ENCODE data around the gene SUPT4H1.
A peak's percentile ranks its signal among the peaks of the same experiment; 100 is the strongest.

Gene SUPT4H1

DNA sequence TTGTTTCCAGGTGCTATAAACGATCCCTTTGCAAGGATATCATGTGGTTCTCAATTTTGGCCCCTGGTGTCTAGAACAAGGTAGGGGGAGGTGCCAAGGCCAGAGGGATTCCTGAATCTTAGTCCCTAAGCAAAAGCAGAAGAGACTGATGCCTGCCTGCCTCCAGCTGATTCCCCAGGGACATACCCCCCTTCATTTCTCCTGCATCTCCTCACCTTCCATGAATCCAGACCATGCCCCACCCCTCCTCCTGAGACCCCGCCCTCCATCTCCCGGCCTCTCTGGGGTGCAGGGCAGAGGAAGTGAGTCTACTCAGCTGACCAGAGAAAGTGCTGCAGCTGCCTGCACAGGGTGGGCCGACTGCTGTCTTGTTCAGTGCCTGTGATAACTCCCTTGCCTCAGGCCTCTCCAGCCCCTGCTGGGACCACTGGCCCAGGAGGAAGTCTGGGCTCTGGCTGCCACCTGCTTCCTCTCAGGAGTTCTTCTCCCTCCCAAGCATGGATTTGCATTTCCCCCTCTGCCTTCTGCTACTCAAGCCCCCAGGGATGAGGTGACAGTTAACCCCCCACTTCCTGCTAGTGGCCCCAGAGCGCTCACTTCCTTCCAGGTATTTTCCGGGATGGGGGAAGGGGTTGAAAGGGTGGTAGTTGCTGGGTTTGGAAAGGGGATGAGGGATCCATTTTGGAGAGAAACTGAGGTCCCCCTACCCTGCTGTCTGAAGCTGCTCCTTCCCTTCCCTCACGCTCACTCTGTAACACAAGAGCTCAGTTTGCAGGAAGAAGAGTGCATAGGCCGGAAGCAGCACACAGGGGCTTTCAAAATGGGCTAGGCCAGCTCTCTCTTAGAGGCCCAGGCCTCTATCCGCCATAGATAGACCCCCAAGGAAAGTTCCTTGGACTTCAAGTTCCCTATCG, 12.9 kb downstream of the SUPT4H1 start:
- DNase-seq: peak in 4 of 6 experiments; percentile 18 to 56 (median 31)

DNA sequence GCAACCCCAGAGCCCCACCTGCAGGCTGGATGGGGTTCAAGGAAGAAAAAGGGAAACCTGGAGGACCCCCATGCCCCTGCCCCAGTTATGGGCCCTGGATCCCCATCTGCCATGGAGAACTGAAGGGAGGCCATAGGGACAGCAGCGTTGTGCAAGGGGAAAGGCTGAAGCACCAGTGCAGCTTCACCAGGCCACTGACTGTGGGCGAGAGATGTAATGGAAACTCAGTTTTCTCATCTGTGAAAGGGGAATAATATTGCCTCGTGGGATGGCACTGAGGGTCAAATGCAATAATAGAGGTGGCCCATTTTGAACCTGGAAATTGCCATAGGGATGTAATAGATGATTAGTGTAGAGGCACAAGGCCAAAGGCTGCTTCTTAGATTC, 13.6 kb downstream of the SUPT4H1 start:
- DNase-seq: no peak

DNA sequence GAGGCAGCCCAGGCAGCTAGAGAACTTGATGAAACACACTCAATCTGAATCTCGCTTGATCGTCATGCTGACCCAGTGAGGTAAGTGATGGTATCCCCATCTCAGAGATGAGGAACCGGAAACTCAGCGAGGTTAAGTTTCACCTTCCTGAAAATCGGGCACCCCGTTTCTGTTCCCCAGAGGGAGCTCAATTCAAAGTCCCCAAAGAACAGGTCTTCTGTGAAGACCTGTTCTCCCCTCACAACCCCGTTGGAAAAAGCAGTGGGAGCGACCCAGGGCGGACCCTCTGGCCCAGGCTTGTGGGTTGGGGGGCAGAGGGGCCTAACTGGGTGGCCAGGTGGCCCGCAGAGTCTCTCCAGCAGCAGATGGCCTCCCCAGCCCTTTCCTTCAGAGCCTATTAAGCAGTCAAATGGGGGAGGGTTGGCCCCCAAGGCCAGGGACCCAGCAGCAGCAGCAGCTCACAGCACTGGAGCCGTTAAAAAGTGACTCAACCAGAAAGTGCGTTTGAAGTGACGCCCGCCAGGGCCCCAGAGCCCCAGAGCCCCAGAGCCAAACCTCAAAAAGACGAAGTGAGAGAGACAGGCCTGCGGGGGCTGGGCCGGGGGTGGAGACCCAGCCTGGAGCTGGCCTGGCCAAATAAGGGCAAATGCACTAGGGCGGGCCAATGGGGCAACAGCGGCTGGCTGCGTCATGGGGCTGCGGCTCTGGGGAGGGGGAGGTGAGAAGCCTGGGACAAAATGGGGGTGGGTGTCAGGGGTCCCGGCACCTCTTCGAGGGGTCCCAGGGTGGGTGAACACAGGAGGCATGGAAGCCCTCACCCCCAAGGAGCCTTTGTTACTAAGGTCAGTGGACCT, 14.2 kb downstream of the SUPT4H1 start:
- DNase-seq: peak; percentile 75 to 84 (median 80)

DNA sequence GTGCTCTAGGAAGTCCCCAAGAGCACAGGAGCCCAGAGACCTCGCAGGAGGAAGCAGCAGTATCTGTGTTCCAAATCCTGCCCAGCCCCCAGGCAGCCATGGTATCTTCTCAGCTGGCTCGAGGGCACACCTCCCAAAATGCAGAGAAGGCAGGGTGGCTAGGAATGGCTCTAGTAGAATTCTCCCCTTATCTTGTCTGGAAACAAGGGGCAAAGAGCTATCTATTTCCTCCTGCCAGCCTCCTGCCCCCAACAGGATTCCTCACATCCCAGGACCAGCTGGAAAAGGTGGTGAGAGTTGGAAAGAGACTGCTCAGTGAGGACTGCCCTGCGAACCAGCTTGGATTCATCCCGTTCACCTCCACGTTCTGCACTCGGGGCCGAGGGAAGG, 14.8 kb downstream of the SUPT4H1 start:
- DNase-seq: peak; percentile 18 to 47 (median 42)

DNA sequence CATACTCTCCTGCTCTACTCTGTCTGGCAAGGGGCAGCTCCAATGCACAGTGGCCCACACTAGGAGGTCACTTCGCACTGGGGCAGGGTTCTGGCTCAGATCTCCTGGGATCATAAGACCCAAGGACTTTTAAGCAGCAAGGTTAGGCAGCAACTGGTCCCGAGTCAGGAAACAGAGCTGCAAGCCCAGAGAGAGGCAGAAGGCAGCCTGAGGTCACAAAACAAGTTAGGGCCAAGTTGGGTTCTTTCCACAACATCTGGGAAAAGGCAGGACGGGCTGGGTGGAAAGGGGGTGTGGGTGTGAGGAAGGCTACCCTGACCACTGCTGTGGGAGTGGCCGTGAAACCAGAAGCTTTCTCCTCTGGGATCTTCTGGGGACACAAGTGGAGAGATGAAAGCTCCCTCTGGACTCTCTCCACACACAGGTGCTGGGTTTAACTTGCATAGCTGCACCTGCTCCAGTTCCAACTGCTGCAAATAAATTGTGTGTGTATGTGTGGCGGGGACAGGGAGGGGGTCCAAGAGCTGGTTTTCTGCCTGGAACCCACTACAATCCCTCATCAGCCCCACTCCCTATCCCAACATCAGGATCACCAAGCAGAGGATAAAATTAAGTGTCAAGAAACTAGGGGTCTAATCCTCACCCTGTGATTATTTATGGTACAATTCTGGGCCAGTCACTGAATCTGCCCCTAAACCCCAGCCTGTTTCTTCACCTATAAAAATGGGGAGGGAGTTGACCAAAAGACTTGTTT, 15.4 kb downstream of the SUPT4H1 start:
- peak in 2 of 6 experiments; percentile 8 to 44 for DNase-seq

DNA sequence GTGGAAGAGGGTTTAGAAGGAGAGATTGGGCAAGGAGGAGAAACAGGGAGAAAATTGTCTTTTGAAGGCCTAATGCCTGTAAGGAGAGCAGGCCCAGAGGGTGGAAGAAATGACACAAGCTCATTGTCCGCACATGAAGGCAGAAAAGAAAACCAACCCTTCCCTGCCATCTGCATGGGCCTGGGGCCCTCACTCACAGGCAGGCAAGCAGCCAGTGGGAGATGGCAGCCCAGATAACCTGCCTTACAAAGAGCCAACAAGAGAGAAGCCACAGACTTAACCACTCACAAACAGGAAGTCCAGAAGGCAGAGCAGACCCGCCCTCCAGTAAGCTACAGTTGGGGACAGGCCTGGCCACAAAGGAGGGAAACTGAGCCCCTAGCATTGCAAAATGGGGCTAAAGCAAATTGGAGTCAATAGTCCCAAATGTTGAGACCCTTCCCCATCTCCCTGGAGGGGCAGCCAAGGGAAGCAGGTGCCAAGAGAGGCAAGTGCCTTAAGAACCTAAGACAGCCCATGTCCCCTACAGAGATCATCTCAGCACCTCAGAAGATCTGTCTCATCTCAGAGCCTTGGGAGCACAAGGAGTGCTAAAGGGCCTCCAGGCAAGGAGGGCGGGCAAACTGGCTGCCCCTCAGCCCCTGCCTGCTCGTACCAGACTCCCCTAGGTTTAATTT, 16.1 kb downstream of the SUPT4H1 start:
- peak; percentile 41 to 81 (median 68) for DNase-seq

DNA sequence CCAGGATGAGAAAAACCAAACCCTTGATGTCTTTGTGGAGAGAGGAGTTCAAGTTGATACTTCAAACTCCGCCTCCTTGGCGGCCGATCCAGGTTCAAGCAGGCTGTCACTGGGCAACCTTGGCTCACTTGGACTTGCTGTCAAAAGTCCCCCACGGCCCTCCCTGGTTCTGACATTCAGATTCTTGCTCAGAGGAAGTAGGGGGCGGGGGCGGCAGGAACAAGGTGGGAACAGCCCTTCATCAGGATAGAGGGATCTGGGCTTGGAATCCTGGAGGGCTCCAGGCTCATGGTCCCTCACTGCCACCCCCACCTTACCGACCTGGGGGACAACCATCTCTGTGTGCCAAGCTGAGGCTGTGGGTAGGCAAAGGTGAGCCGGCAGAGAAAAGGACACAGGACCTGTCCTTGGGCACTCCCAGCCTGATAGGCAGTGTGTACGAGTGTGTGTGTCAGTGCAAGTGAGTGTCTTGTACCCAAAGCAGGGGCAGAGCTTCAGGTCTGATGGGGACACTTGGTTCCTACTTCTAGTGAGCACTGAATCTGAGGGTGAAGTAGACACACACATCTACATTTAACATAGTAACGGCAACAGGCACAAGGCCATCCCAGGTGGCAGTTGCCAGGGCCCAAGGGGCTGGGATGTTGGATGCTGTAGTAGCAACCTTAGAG, 16.8 kb downstream of the SUPT4H1 start:
- peak in 2 of 6 experiments; percentile 19 to 38 for DNase-seq

DNA sequence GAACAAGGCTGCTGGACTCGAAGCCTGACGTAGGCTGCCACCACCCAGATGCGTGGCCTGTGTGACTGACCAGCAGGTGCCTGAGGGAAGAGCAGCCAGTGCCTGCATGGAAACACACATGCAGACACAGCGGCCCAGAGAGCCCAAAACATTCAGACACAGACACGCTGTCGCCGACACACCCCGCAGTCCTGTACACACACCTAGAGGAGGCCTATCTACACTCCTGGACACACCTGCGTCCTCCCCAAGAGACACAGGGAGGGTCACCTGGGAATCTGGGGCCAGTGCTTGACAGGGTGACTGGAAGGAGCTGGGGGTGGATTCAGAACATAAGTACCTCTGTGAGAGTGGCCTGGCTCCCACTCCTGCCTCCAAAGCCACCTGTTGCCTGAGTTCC, 17.3 kb downstream of the SUPT4H1 start:
- DNase-seq: no peak

DNA sequence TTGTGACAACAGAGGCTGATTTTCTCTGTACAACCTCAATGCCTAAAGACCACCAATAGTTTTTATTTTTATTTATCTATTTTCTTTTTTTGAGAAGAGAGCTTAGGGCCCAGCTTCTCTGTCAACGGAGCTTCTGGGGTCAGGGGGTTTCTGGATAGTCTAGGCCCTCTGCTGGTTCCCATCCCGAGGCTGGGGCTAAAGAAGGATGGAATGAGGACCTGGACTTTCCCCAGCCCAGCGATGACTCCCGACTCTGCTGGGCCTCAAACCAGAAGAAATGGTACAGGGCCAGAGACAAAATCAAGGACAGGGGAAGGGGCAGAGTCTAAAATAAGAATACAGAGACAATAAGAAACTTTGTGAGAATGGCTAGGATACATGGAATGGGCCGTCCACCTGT, 17.7 kb downstream of the SUPT4H1 start:
- no peak for DNase-seq

DNA sequence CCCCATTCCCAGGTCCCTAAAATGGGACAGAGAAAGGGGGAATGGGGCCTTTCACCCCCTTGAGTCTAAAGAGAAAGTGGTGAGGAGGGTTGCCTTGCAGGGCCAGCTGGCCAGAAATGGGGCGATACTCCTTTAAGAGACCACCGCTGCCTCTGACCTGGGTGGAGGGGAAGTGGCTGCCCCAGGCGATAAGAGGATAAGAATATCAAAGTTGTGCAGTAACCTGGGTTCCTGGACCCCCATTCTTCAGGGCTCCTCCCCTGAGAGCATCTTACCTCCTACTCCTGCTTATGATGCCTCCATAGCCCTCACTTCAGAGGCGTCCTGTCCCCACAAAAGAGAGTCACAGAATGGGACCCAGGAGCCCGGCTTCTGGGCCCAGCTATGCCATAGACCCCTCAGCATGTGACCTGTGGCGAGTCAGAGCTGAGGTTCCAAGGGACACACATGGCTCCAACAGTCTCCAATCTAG, 18.2 kb downstream of the SUPT4H1 start:
- no peak for DNase-seq

DNA sequence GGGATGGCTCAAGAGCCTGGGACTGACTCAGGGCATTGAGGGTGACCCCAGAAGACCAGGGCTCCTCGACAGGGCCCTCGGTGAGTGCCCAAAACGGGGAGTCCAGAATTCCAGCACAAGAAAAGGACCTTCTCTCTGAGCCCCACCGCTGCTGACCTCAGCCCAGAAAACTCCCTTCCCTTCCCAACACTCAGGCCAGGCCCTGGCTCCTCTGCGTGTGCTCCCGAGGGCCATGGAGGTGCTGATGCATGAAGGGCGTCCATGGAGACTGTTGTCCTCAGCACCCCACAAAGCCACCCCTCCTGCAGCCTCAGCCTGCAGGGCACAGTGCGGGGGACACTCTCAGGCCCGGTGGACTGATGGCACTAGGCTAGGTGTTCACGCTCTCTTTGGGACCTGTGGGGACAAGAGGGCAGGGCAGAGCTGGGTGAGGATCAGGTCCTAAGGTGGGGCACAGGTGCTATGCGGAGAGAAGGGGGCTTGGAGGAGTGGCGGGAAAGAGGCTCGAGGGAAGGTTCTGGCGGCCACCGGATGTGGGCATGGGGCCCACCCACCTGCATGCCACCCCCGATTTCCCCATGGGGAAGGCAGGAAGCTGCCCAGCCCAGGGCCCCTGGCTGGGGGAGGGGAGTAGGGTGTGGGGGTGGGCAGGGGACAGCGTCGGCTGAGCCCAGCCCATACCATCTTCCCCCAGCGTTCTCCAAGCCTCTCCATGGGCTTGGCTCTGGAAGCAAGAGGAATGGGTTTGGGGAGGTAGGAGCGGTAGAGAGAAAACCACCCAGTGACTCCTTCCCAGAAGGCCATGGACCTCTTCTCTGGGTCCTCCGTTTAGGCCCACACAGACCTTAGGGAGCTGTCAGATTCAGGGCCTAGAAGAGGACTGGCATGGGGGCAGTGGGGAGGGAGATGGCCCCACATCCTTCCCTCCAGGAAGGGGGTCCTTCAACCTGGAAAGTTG, 18.9 kb downstream of the SUPT4H1 start:
- DNase-seq: peak in 3 of 6 experiments; percentile 19 to 42 (median 41)

DNA sequence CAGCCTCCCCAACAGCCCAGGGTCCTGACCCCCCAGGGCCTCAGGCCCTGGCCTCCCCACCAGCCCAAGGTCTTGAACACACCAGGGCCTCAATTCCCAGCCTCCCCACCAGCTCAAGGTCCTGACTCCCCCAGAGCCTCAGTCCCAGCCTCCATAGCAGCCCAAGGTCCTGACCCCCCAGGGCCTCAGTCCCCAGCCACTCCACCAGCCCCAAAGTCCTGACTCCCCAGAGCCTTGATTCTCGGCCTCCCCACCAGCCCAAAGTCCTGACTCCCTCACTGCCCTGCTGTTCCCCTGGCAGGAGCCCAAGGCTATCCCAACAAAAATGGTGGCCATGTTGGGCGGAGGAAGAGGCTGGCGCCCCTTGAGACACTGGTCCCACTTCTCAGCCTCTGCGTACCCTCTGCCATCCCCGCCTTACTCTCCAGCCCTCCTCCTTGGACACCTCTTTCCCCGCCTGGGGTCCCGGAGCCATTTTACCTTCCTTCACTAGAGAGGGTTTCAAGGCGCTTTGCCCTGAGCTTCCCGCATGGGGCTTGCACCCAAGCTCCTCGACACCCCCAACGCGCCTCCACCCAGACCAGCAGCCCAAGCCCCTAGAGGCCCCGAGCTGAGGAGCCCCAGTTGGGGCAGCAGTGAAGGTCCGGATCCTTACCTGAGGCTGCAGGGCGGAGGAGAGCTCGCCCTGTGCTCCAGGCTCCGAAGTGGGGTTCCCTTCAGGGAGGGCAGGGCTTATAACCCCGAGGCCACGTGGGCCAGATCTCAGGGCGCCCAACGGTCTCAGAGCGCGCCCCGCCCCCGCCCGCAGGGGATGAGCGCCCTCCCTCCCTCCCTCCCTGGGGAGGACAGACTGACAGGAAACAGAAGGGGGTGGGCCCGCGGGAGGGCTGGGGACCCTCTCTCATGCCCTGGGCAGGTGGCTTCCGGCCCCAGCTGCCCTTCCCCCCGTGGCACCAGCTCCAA, 19.9 kb downstream of the SUPT4H1 start:
- DNase-seq: peak; percentile 70 to 84 (median 77)

DNA sequence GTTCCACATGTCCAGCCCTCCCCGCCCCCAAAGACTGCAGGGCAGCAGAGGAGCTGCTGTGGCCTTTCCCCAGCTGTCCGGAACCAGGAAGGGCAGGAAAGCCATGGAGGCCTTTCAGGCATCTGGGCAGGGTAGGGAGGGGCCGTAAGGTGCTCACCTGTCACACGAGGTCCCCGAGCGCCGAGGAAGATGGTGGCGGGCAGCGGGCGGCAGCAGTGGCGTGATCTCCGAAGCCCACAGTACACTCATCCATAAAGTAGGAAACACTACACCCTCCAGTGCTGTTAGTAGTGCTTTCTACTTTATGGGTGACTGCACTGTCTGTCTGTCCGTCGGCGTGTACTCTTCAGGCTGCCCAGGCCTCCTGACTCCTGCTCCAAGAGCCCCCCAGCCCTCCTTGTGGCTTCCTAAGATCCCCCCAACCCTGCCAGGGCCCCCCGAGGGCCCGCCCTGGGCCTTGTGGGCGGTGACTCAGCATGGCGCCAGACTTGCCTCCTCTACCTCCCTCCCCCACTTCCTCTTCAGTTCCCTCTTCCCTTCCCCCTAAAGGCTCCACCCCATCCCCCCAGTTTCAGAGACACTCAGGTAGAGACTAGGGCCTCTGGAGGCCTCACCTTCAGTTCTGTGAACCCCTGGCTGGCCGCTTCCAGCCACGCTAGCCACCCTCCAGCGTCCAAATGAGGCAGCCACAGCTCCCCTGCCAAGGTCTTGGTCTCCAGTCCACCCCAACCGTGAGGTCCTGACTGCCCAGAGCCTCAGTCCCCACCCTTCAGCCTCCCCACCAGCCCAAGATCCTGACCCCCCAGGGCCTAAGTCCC, 20.8 kb downstream of the SUPT4H1 start:
- DNase-seq: peak; percentile 47 to 61 (median 50)

DNA sequence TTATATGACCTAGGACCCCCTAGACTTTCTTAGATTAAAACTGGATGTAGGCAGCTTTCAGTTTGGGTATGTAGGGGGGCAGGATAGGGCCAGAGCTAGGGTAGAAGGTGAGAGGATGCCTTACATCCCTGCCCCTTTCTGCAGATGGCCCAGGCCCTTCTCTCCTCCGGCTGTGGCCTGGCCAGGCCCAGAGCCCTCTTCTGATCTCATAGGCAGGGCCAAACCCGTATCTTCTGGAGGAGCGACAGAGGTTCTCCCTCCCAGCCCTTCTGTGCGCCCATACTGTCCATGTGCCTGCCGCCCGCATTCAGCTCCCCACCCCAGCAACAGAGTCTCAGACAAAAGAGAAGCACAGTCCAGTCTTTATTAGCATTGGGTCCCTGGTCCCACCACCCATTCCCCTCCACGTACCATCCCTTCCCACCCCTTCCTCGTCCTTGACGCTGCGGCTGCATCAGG, 21.4 kb downstream of the SUPT4H1 start:
- DNase-seq: peak in 2 of 6 experiments; percentile 26 to 42

DNA sequence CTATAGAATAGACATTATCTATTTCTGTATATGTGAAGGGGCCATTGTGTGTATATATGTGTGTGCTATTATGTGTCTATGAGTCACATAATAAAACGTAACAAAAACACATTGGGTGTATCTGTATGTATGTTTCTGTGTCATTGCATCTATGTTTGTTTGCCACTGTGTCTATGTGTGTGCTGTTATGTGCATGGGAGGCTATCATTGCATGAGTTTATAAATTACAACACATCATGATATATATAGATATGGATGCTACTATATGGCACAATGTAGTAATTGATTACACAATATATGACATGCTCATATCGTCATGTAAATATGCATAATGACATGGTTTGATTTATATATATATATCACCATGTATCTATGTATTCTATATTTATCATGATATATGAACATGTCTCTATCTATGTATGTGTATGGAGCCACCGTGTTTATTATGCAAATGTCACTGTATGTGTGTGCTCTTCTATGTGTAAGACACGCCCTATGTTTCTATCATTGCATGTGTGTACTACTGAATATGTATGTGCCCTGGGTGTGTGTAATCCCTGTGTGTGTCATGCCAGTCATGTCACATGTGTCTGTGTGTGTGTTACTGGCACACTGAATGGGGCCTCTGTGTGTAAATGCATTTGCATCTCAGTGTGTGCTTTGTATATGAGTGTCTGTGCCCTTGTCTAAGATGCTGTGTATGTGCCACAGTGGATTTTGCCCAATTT, 22.0 kb downstream of the SUPT4H1 start:
- peak in 4 of 6 experiments; percentile 14 to 43 (median 40) for DNase-seq

DNA sequence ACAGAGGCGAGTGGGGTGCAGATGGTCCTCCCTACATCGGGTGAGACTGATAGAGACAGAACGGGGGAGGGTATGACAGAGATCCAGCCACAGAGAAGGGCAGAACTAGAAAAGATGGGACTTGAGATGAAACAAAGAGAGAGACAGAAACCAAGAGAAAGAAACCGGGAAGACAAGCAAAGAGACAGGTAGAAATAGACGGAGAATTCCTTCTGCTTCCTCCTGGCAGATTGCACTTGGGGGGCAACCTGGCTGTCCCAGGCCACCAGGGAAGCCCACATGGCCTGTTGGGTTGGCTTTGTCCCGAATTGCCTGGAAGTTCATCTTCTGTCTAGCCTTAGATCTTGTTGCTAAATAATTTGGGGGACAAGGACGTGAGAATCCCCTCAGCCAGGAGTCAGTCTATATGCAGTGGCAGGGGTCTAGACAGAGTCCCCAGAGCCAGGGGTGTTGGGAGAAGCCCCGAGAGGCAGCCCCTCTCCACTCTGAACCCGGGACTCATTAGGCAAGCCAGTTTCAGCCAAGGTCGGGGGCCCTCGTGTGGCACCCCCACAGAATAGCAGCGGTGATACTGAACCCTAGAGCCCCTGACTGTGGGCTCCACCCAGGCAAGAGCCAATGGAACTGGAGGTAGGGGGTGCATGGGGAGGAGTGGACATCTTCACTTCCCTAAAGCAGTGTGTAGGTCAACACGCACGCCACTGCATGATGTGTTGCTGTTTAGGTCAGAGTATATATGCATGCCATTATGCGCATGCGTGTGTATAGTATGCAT, 22.8 kb downstream of the SUPT4H1 start:
- peak; percentile 36 to 61 (median 56) for DNase-seq
